K562 treated with DMSO at 1 percent for 4 hours (cell line): ENCODE measurements around the gene C12orf54. TPM values are rescaled to one million over a fixed set of nuclear protein-coding genes. Genes with fewer than 3 reads are reported as not detected.

Experiments
- total RNA-seq: library from RNA; unstranded; fragments of 300-600 nt; gene quantifications from 2 replicates; pipeline ENCODE4 v1.2.3, GENCODE V29; 2022; ENCODE audit not compliant: insufficient read depth

Gene C12orf54
- total RNA-seq, result not detected in 2 replicates

GRCh38 chr12:48482198-48482597, at the start of gene C12orf54:
C12orf54 (plus strand) TSS chr12:48482498; CDS start chr12:48483297, 799 bp downstream.

GRCh38 chr12:48472259-48472658, 10.0 kb upstream of the C12orf54 start, which contains the start of gene ANP32D:
ANP32D (plus strand) TSS chr12:48472559; CDS start chr12:48472665, 106 bp downstream.

GRCh38 chr12:48525332-48525731, 43.0 kb downstream of the C12orf54 start, which contains the start of gene OR8S1:
OR8S1 (plus strand) TSS chr12:48525632; CDS start chr12:48525632, 0 bp downstream.

Other genes with a start within 250 kb of the C12orf54 start
- gene ZNF641, start 131.6 kb upstream of the C12orf54 start, total RNA-seq, result 6.4 and 10.2 TPM in 2 replicates
- not detected in 2 replicates for gene ANP32D, start 9.9 kb upstream of the C12orf54 start, total RNA-seq
- not detected in 2 replicates for gene OR8S1, start 43.1 kb downstream of the C12orf54 start, total RNA-seq
- 1.5 TPM in 1 of 2 replicates, not detected in the other for gene LALBA, start 87.5 kb downstream of the C12orf54 start, total RNA-seq
- gene KANSL2, start 199.7 kb downstream of the C12orf54 start, total RNA-seq, result 25.6 and 33.3 TPM in 2 replicates
- gene CCNT1, start 234.2 kb downstream of the C12orf54 start, total RNA-seq, result 13.2 and 19.5 TPM in 2 replicates